ENCODE data around the gene LY86. TPM values are rescaled to one million over a fixed set of nuclear protein-coding genes. Genes with fewer than 3 reads are reported as not detected.

Gene LY86
- total RNA-seq, 2 experiments from 2014 or later = 1.3 to 2.1 TPM

- Mint-ChIP-seq H3K4me3 (no peak overlapping the region), H3K36me3 (ENCODE audit: low read depth) (no peaks in the 10 kb centered on the region), H3K27ac (no peak overlapping the region), H3K9me3 (peaks cover 4% of the 10 kb centered on the region), H3K27me3 (no peaks in the 10 kb centered on the region), H3K4me1 (ENCODE audit: low read depth) (peaks cover 87% of the 10 kb centered on the region)
- H3K27me3 ChIP-seq (ENCODE audit: control insufficient read depth in 1 of 2, insufficient read depth in 2 of 2, low read length in 2 of 2) = no peaks in the 10 kb centered on the region
- intact Hi-C loops (cut with DNase I, micrococcal nuclease) = loop anchor here in 1 of 2 experiments (10.0 kb wide), 1 partner anchor 61 kb away; no protein-coding TSS in a partner anchor
- H3K4me1 ChIP-seq (ENCODE audit: insufficient read depth, low read length) = peaks cover 48% of the 10 kb centered on the region
- H3K4me3 ChIP-seq (ENCODE audit: low read length) = no peak overlapping the region
- H3K9me3 ChIP-seq (ENCODE audit: control insufficient read depth in 1 of 2, insufficient read depth in 1 of 2, low read length in 2 of 2) = no peaks in the 10 kb centered on the region
- ATAC-seq (ENCODE audit: poor library complexity) (no peak), DNase-seq (no peak)
- ChIA-PET POLR2A (interaction anchor here (1.6 to 2.3 kb wide), 2 partner anchors 16 to 20 kb away, joined by 7 to 11 read pairs; no protein-coding TSS in a partner anchor), CTCF (no interaction called here)
- no peak overlapping the region for H3K27ac ChIP-seq (ENCODE audit: low read depth in 1 of 2, low read length in 2 of 2)
- TF ChIP-seq CTCF (IDR thresholded peaks at IDR 0.05) = no peak
- no peaks in the 10 kb centered on the region for H3K36me3 ChIP-seq (ENCODE audit: insufficient read depth, low read length)
Observed at GRCh38 chr6:6593867-6594468, 5.4 kb downstream of the LY86 start.

GRCh38 chr6:6595025-6595424, 6.5 kb downstream of the LY86 start:
- ChIA-PET POLR2A (no interaction called here), CTCF (no interaction called here)
- no peaks in the 10 kb centered on the region for H3K27me3 Mint-ChIP-seq
- no peaks in the 10 kb centered on the region for H3K36me3 Mint-ChIP-seq (ENCODE audit: low read depth)
- no peaks in the 10 kb centered on the region for H3K36me3 ChIP-seq (ENCODE audit: insufficient read depth, low read length)
- H3K4me3 ChIP-seq (ENCODE audit: low read length) = no peak overlapping the region
- H3K4me1 Mint-ChIP-seq (ENCODE audit: low read depth) = peaks cover 84% of the 10 kb centered on the region
- no peak for DNase-seq
- ATAC-seq (ENCODE audit: poor library complexity) = no peak
- H3K9me3 Mint-ChIP-seq = peaks cover 4% of the 10 kb centered on the region
- peaks cover 40% of the 10 kb centered on the region for H3K4me1 ChIP-seq (ENCODE audit: insufficient read depth, low read length)
- H3K4me3 Mint-ChIP-seq = no peak overlapping the region
- no peaks in the 10 kb centered on the region for H3K9me3 ChIP-seq (ENCODE audit: control insufficient read depth in 1 of 2, insufficient read depth in 1 of 2, low read length in 2 of 2)
- intact Hi-C loops (cut with DNase I, micrococcal nuclease) = loop anchor here in 1 of 2 experiments (10.0 kb wide), 1 partner anchor 60 kb away; no protein-coding TSS in a partner anchor
- no peaks in the 10 kb centered on the region for H3K27me3 ChIP-seq (ENCODE audit: control insufficient read depth in 1 of 2, insufficient read depth in 2 of 2, low read length in 2 of 2)
- H3K27ac ChIP-seq (ENCODE audit: low read depth in 1 of 2, low read length in 2 of 2) = no peak overlapping the region
- peak overlapping the region; percentile 67 for H3K27ac Mint-ChIP-seq
- TF ChIP-seq CTCF (IDR thresholded peaks at IDR 0.05) = no peak

GRCh38 chr6:6595952-6596351, 7.4 kb downstream of the LY86 start:
- no peaks in the 10 kb centered on the region for H3K9me3 ChIP-seq (ENCODE audit: control insufficient read depth in 1 of 2, insufficient read depth in 1 of 2, low read length in 2 of 2)
- DNase-seq (no peak), ATAC-seq (ENCODE audit: poor library complexity) (no peak)
- no peaks in the 10 kb centered on the region for H3K27me3 Mint-ChIP-seq
- peaks cover 4% of the 10 kb centered on the region for H3K9me3 Mint-ChIP-seq
- H3K4me3 Mint-ChIP-seq = no peak overlapping the region
- CTCF ChIA-PET = interaction anchor here (0.7 to 0.9 kb wide), 2 partner anchors 9 to 18 kb away, joined by 3 read pairs; no protein-coding TSS in a partner anchor
- TF ChIP-seq CTCF (IDR thresholded peaks at IDR 0.05) = no peak
- no peak overlapping the region for H3K4me3 ChIP-seq (ENCODE audit: low read length)
- no peaks in the 10 kb centered on the region for H3K36me3 Mint-ChIP-seq (ENCODE audit: low read depth)
- no peaks in the 10 kb centered on the region for H3K27me3 ChIP-seq (ENCODE audit: control insufficient read depth in 1 of 2, insufficient read depth in 2 of 2, low read length in 2 of 2)
- intact Hi-C loops (cut with DNase I, micrococcal nuclease) = loop anchor here in 1 of 2 experiments (10.0 kb wide), 1 partner anchor 59 kb away; no protein-coding TSS in a partner anchor
- peaks cover 75% of the 10 kb centered on the region for H3K4me1 Mint-ChIP-seq (ENCODE audit: low read depth)
- H3K4me1 ChIP-seq (ENCODE audit: insufficient read depth, low read length) = peaks cover 37% of the 10 kb centered on the region
- POLR2A ChIA-PET = interaction anchor here (1.3 to 2.3 kb wide), 3 partner anchors 15 to 63 kb away, joined by 3 to 12 read pairs (median 7); no protein-coding TSS in a partner anchor
- H3K27ac Mint-ChIP-seq = peak overlapping the region; percentile 67
- no peak overlapping the region for H3K27ac ChIP-seq (ENCODE audit: low read depth in 1 of 2, low read length in 2 of 2)
- no peaks in the 10 kb centered on the region for H3K36me3 ChIP-seq (ENCODE audit: insufficient read depth, low read length)
